OCI-LY3 (cell line): ENCODE measurements around the gene ENTR1.

ENCODE experiments used
- H2AFZ ChIP-seq: fragments of 200-600, 300-600 bp; shearing (Covaris generic); 2 replicates; pipeline ENCODE4 v1.6.0; 2014; ENCODE audit warnings: antibody characterized with exemption, low read depth, low read length
- H3K27ac ChIP-seq: fragments of 200-600, 300-600 bp; sonication (generic); 2 replicates; pipeline ENCODE4 v1.5.1; 2014; ENCODE audit warnings: mild to moderate bottlenecking, low read length, moderate library complexity, mixed read lengths
- H3K27me3 ChIP-seq: fragments of 200-600, 300-600 bp; sonication (generic); 2 replicates; pipeline ENCODE4 v1.6.1; 2014; ENCODE audit warnings: low read depth, low read length, mixed read lengths
- H3K36me3 ChIP-seq: fragments of 200-600, 300-600 bp; sonication (generic); replicated peaks from 2 replicates; pipeline ENCODE3; 2014; ENCODE audit warnings: low read depth, low read length, mixed read lengths
- H3K4me1 ChIP-seq: fragments of 300-600, 200-600 bp; sonication (generic); 2 replicates; pipeline ENCODE4 v1.6.1; 2014; ENCODE audit warnings: low read length, mixed read lengths
- H3K4me2 ChIP-seq: fragments of 200-600, 300-600 bp; sonication (generic); 2 replicates; pipeline ENCODE4 v1.6.1; 2014; ENCODE audit warnings: low read length, mixed read lengths
- H3K4me3 ChIP-seq: fragments of 300-600, 200-600 bp; sonication (generic); 2 replicates; pipeline ENCODE4 v1.5.1; 2014; ENCODE audit warnings: antibody characterized with exemption, mild to moderate bottlenecking, low read length, moderate library complexity
- H3K79me2 ChIP-seq: fragments of 300-600, 200-600 bp; shearing (Covaris generic); 2 replicates; pipeline ENCODE4 v1.6.1; 2014; ENCODE audit warnings: mild to moderate bottlenecking, low read length, mixed read lengths
- H3K9ac ChIP-seq: fragments of 300-600, 200-600 bp; shearing (Covaris generic); 2 replicates; pipeline ENCODE4 v1.6.0; 2014; ENCODE audit warnings: mild to moderate bottlenecking, low read length, moderate library complexity
- H3K9me3 ChIP-seq: fragments of 200-600, 300-600 bp; shearing (Covaris generic); 2 replicates; pipeline ENCODE4 v1.6.1; 2014; ENCODE audit warnings: low read length, mixed read lengths; ENCODE audit not compliant: insufficient read depth
- H4K20me1 ChIP-seq: fragments of 200-600, 300-600 bp; sonication (generic); 2 replicates; pipeline ENCODE4 v1.6.1; 2016; ENCODE audit warnings: low read length, mixed read lengths; ENCODE audit not compliant: insufficient read depth
- CTCF ChIP-seq: fragments of 200-600, 300-600 bp; sonication (generic); IDR thresholded peaks from 2 replicates; pipeline ENCODE4 v1.5.1; 2014; ENCODE audit warnings: antibody characterized with exemption, low read length, low read depth
- EZH2phosphoT487 ChIP-seq: fragments of 200-600 bp; shearing (Covaris generic); IDR thresholded peaks from 2 replicates; pipeline ENCODE4 v1.6.1; 2018; ENCODE audit warnings: antibody characterized with exemption, mixed run types, low read depth

Gene ENTR1

GRCh38 chr9:136364942-136365774, 45.3 kb downstream of the ENTR1 start:
- no peaks in the 10 kb centered on the region for H3K79me2 ChIP-seq
- H3K4me1 ChIP-seq: peaks cover 18% of the 10 kb centered on the region
- H3K27me3 ChIP-seq: no peaks in the 10 kb centered on the region
- H2AFZ ChIP-seq: no peak overlapping the region
- no peak for TF ChIP-seq EZH2phosphoT487
- H3K4me2 ChIP-seq: peak overlapping the region; percentile 20; the same call in 1 of the 2 replicates
- H3K9ac ChIP-seq: no peak overlapping the region
- H3K4me3 ChIP-seq: no peak overlapping the region
- peaks cover 4% of the 10 kb centered on the region for H3K36me3 ChIP-seq
- peak overlapping the region; percentile 30; the same call in 1 of the 2 replicates for H3K27ac ChIP-seq
- no peaks in the 10 kb centered on the region for H4K20me1 ChIP-seq
- no peaks in the 10 kb centered on the region for H3K9me3 ChIP-seq

- Histone ChIP-seq H3K9ac (no peak overlapping the region), H3K4me2 (peak overlapping the region; percentile 69), H3K27ac (no peak overlapping the region), H4K20me1 (no peaks in the 10 kb centered on the region), H3K4me1 (peaks cover 18% of the 10 kb centered on the region), H3K36me3 (peaks cover 4% of the 10 kb centered on the region), H3K79me2 (no peaks in the 10 kb centered on the region), H3K4me3 (peak overlapping the region; percentile 79), H3K27me3 (no peaks in the 10 kb centered on the region), H3K9me3 (no peaks in the 10 kb centered on the region), H2AFZ (no peak overlapping the region)
- TF ChIP-seq EZH2phosphoT487 (no peak), CTCF (0 out of 2 replicates have a peak, but pooled peaks have one; percentile 1)
Measured at GRCh38 chr9:136363949-136364748, 46.3 kb downstream of the ENTR1 start.

- H3K4me1 ChIP-seq: peaks cover 18% of the 10 kb centered on the region
- H3K9me3 ChIP-seq: no peaks in the 10 kb centered on the region
- no peak for TF ChIP-seq EZH2phosphoT487
- TF ChIP-seq CTCF: peak; percentile 82
- no peak within 1 kb of the TSS for H2AFZ ChIP-seq
- peaks cover 4% of the 10 kb centered on the region for H3K36me3 ChIP-seq
- peak within 1 kb of the TSS; percentile 59 for H3K27ac ChIP-seq
- no peaks in the 10 kb centered on the region for H4K20me1 ChIP-seq
- H3K27me3 ChIP-seq: no peaks in the 10 kb centered on the region
- peak within 1 kb of the TSS; percentile 69 for H3K4me2 ChIP-seq
- H3K79me2 ChIP-seq: no peaks in the 10 kb centered on the region
- peak within 1 kb of the TSS; percentile 71 for H3K9ac ChIP-seq
- H3K4me3 ChIP-seq: peak within 1 kb of the TSS; percentile 79
Measured at GRCh38 chr9:136363106-136363948, 47.1 kb downstream of the ENTR1 start, which contains the start of gene DNLZ. DNLZ (minus strand) TSS chr9:136363744; CDS start chr9:136363714, 30 bp downstream.

GRCh38 chr9:136362450-136362784, 48.0 kb downstream of the ENTR1 start:
- TF ChIP-seq CTCF: no peak
- TF ChIP-seq EZH2phosphoT487: no peak
- Histone ChIP-seq H3K4me2 (peak overlapping the region; percentile 45), H4K20me1 (no peaks in the 10 kb centered on the region), H3K36me3 (peaks cover 4% of the 10 kb centered on the region), H3K9ac (no peak overlapping the region), H3K9me3 (no peaks in the 10 kb centered on the region), H3K4me3 (peak overlapping the region; percentile 79; the same call in 1 of the 2 replicates), H3K4me1 (peaks cover 18% of the 10 kb centered on the region), H3K79me2 (no peaks in the 10 kb centered on the region), H3K27ac (no peak overlapping the region), H3K27me3 (no peaks in the 10 kb centered on the region), H2AFZ (no peak overlapping the region)
